Suppressor macrophage treated with lipopolysaccharide for 4 hours (primary cell): ENCODE results near the gene SAE1.

Experiments used
- DNase-seq: peaks from one replicate; pipeline ENCODE4 v3.0.0-alpha.2; 2020

Gene SAE1

GRCh38 chr19:47168065-47168464, 37.4 kb downstream of the SAE1 start:
- no peak for DNase-seq

- DNase-seq, result no peak
Observed at GRCh38 chr19:47172666-47173455, 42.2 kb downstream of the SAE1 start.

GRCh38 chr19:47176071-47176626, 45.5 kb downstream of the SAE1 start:
- no peak for DNase-seq

GRCh38 chr19:47176627-47177090, 46.0 kb downstream of the SAE1 start:
- DNase-seq, result no peak

- DNase-seq, result no peak
Observed at GRCh38 chr19:47179653-47180310, 49.1 kb downstream of the SAE1 start.

GRCh38 chr19:47183601-47184000, 53.0 kb downstream of the SAE1 start:
- DNase-seq, result no peak

GRCh38 chr19:47186446-47187334, 56.1 kb downstream of the SAE1 start:
- DNase-seq, result no peak

GRCh38 chr19:47187335-47187655, 56.7 kb downstream of the SAE1 start:
- no peak for DNase-seq

GRCh38 chr19:47187797-47188196, 57.2 kb downstream of the SAE1 start:
- no peak for DNase-seq

- DNase-seq, result no peak
Observed at GRCh38 chr19:47188507-47189033, 57.9 kb downstream of the SAE1 start.

GRCh38 chr19:47190167-47190727, 59.6 kb downstream of the SAE1 start:
- DNase-seq, result no peak

GRCh38 chr19:47195434-47195833, 64.8 kb downstream of the SAE1 start:
- DNase-seq, result no peak

- no peak for DNase-seq
Observed at GRCh38 chr19:47197141-47197540, 66.5 kb downstream of the SAE1 start.

GRCh38 chr19:47200530-47200929, 69.9 kb downstream of the SAE1 start:
- no peak for DNase-seq

- no peak for DNase-seq
Observed at GRCh38 chr19:47203254-47203653, 72.6 kb downstream of the SAE1 start.

- no peak for DNase-seq
Observed at GRCh38 chr19:47209319-47210179, 78.9 kb downstream of the SAE1 start.

- DNase-seq, result no peak
Observed at GRCh38 chr19:47210180-47210490, 79.5 kb downstream of the SAE1 start.

- peak; percentile 91 for DNase-seq
Observed at GRCh38 chr19:47210689-47211316, 80.2 kb downstream of the SAE1 start.

GRCh38 chr19:47215581-47215980, 84.9 kb downstream of the SAE1 start:
- no peak for DNase-seq

- no peak for DNase-seq
Observed at GRCh38 chr19:47221080-47221841, 90.6 kb downstream of the SAE1 start.
